GM13977 (cell line): ENCODE data around the gene SH2B3.

Experiments
- DNase-seq: peaks from one replicate; pipeline ENCODE4 v3.0.0; 2012; ENCODE audit warnings: low spot score
- CTCF ChIP-seq: IDR thresholded peaks from 2 replicates; pipeline ENCODE4 v1.5.1; 2012; ENCODE audit warnings: mild to moderate bottlenecking, control low read depth; ENCODE audit not compliant: insufficient read depth; ENCODE audit errors: extremely low read depth, missing control alignments
- in situ Hi-C: fragments of 300-500 bp; cut with MboI; formaldehyde crosslinking; loops from one replicate; pipeline ENCODE4 v1.12.0; 2022; ENCODE audit warnings: low sequenced_read_pairs, low pct_unique_long_range_greater_than_20kb, mixed read lengths, inconsistent platforms; ENCODE audit not compliant: unreplicated experiment

The SH2B3 gene

DNA sequence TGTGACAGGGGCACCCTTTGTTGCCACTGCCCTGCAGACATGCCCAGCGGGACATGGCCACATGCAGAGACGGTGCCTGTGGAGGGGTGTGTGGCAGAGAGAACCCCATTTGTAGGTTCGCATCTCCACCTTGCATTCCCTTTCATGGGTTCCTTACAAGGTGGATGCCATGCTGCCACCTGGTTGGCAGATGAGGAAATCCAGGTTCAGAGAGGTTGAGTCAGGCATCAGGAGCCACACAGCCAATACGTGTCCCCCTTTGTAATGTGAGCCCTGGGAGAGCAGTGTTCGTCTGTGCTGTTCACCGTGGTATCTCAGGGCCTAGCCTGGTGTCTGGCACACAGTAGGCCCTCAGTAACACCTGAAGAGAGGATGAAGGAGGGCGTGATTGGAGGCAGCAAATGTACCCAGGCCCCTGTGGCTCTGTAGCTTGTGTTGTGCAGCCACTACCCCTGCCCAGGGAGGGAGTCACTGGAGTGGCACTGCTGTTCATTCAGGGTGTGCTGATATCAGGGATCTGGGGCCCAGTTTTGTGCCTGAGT lies 9.1 kb downstream of the SH2B3 start:
- in situ Hi-C loops: no loop called here
- DNase-seq: no peak
- no peak for TF ChIP-seq CTCF

DNA sequence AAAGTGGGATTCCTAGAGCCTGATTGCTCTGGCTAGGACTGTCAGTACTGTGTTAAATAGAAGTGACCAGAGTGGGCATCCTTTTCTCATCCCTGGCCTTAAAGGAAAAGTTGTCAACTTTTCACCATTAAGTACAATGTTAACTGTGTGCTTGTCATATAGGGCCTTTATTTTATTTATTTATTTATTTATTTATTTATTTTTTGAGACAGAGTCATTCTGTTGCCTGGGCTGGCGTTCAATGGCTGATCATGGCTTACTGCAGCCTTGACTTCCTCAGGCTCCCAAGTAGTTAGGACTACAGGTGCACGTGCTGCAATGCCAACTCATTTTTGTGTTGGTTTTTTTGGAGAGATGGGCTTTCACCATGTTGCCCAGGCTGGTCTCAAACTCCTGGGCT lies 11.6 kb downstream of the SH2B3 start:
- no peak for TF ChIP-seq CTCF
- DNase-seq: no peak
- in situ Hi-C loops: no loop called here

- in situ Hi-C loops: no loop called here
- no peak for DNase-seq
- no peak for TF ChIP-seq CTCF
Observed at GRCh38 chr12:111417784-111418593, 12.3 kb downstream of the SH2B3 start.

DNA sequence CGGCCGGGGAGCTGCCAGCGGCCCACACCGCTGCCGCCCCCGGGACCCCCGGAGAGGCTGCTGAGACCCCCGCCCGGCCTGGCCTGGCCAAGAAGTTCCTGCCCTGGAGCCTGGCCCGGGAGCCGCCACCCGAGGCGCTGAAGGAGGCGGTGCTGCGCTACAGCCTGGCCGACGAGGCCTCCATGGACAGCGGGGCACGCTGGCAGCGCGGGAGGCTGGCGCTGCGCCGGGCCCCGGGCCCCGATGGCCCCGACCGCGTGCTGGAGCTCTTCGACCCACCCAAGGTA lies 12.8 kb downstream of the SH2B3 start:
- in situ Hi-C loops: no loop called here
- no peak for DNase-seq
- TF ChIP-seq CTCF: no peak

- DNase-seq: no peak
- TF ChIP-seq CTCF: no peak
- in situ Hi-C loops: no loop called here
Observed at GRCh38 chr12:111419784-111420183, 14.1 kb downstream of the SH2B3 start.

GRCh38 chr12:111420494-111420893 lies 14.8 kb downstream of the SH2B3 start:
- peak; percentile 3 for DNase-seq
- in situ Hi-C loops: no loop called here
- TF ChIP-seq CTCF: no peak
